ENCODE measurements around the gene POLR2M. TPM values are rescaled to one million over a fixed set of nuclear protein-coding genes. Genes with fewer than 3 reads are reported as not detected.

POLR2M gene
- polyA plus RNA-seq, 1 of the 3 experiments (the other 2 are of a cell fraction), result 160 TPM

DNA sequence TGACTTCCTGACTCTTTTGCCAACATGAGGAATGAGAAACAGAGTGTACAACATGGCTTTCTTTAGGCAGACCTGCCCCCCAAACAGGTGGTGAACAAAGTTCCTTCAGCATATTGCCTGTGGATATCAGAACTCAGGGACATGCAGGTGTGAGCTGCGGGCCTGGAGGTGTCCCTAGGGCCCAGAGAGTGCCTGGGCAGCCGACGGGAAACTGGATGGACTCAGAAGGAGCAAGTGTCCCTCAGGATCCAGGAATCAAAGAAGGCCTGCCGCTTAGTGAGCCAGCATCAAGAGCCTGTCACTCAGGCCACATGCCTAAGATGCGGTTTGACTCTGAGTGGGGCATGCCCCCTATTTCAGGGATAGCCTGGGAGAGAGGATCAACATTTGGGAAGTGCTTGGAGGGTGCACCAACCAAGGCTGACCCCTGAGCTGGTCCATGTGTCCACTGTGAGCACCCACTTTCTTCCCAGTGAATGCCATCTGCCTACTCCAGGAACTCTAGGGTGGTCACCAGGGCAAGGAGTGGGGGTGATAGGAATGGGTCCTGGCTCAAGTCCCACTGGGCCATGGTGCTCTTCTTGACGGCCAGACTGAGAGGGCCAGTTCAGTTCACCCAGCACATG, 16.1 kb upstream of the POLR2M start:
- H2AFZ ChIP-seq (ENCODE audit: low read depth), result no peak overlapping the region
- H3K27ac ChIP-seq (ENCODE audit: low read depth in 2 of 2, low read length in 1 of 2), result no peak overlapping the region
- H3K36me3 ChIP-seq (replicated peaks in 1 of 2; ENCODE audit: control insufficient read depth in 1 of 2, insufficient read depth in 2 of 2, low read length in 1 of 2), result no peaks in the 10 kb centered on the region
- H3F3A ChIP-seq (replicated peaks; ENCODE audit: insufficient read depth), result peaks cover 6% of the 10 kb centered on the region
- H3K27me3 ChIP-seq (ENCODE audit: insufficient read depth), result no peaks in the 10 kb centered on the region
- ChIA-PET POLR2A (no interaction called here), CTCF (interaction anchor here (2.2 kb wide), 1 partner anchor 171 kb away, joined by 5 read pairs; no protein-coding TSS in a partner anchor)
- no peak for DNase-seq
- H3K9me2 ChIP-seq, result no peaks in the 10 kb centered on the region
- H3K4me1 ChIP-seq (ENCODE audit: control insufficient read depth in 1 of 2, insufficient read depth in 2 of 2, low read depth in 1 of 2, low read length in 1 of 2), result peaks cover 2 to 21% of the 10 kb centered on the region in 2 experiments
- H3K4me3 ChIP-seq (ENCODE audit: low read depth in 2 of 2, low read length in 1 of 2), result no peak overlapping the region
- no peak overlapping the region for H3K4me2 ChIP-seq
- H3K79me2 ChIP-seq (ENCODE audit: insufficient read depth), result no peaks in the 10 kb centered on the region
- TF ChIP-seq ELF1 (IDR thresholded peaks at IDR 0.05) (no peak), RCOR1 (IDR thresholded peaks at IDR 0.05; ENCODE audit: low read length) (no peak), SIN3A (IDR thresholded peaks at IDR 0.05; ENCODE audit: borderline replicate concordance, low read depth, low read length) (no peak), RFX5 (IDR thresholded peaks at IDR 0.05; ENCODE audit: low read length) (no peak), POLR2AphosphoS5 (IDR thresholded peaks at IDR 0.05; ENCODE audit: low read depth, low read length) (no peak), RAD21 (IDR thresholded peaks at IDR 0.05; ENCODE audit: low read length) (no peak), FOXM1 (IDR thresholded peaks at IDR 0.05; ENCODE audit: low read depth) (no peak), TCF12 (IDR thresholded peaks at IDR 0.05) (no peak), MXI1 (IDR thresholded peaks at IDR 0.05; ENCODE audit: low read depth, low read length) (no peak), CHD2 (IDR thresholded peaks at IDR 0.05; ENCODE audit: low read length, partially characterized antibody) (no peak), RXRA (IDR thresholded peaks at IDR 0.05; ENCODE audit: borderline replicate concordance, low read depth) (no peak), EZH2phosphoT487 (IDR thresholded peaks at IDR 0.05; ENCODE audit: borderline replicate concordance, low read depth) (no peak), TEAD4 (IDR thresholded peaks at IDR 0.05; ENCODE audit: borderline replicate concordance, insufficient read depth) (no peak), NFIC (IDR thresholded peaks at IDR 0.05; ENCODE audit: borderline replicate concordance) (no peak), GABPA (IDR thresholded peaks at IDR 0.05; ENCODE audit: low read depth) (no peak), EP300 (IDR thresholded peaks at IDR 0.05; ENCODE audit: borderline replicate concordance in 1 of 2, low read depth in 1 of 2, low read length in 1 of 2) (no peak)
- TF ChIP-seq, protein P1, sequence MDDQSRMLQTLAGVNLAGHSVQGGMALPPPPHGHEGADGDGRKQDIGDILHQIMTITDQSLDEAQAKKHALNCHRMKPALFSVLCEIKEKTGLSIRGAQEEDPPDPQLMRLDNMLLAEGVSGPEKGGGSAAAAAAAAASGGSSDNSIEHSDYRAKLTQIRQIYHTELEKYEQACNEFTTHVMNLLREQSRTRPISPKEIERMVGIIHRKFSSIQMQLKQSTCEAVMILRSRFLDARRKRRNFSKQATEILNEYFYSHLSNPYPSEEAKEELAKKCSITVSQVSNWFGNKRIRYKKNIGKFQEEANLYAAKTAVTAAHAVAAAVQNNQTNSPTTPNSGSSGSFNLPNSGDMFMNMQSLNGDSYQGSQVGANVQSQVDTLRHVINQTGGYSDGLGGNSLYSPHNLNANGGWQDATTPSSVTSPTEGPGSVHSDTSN (IDR thresholded peaks at IDR 0.05), result no peak
- TF ChIP-seq, protein P2, sequence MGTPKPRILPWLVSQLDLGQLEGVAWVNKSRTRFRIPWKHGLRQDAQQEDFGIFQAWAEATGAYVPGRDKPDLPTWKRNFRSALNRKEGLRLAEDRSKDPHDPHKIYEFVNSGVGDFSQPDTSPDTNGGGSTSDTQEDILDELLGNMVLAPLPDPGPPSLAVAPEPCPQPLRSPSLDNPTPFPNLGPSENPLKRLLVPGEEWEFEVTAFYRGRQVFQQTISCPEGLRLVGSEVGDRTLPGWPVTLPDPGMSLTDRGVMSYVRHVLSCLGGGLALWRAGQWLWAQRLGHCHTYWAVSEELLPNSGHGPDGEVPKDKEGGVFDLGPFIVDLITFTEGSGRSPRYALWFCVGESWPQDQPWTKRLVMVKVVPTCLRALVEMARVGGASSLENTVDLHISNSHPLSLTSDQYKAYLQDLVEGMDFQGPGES (IDR thresholded peaks at IDR 0.05; ENCODE audit: low read depth, low read length), result no peak
- no peaks in the 10 kb centered on the region for H3K9me3 ChIP-seq
- 80% methylated on average over 5 of the region's 6 CpGs for WGBS (ENCODE audit: low lambda C conversion rate)
- H3K9ac ChIP-seq, result no peak overlapping the region
- no peaks in the 10 kb centered on the region for H4K20me1 ChIP-seq (ENCODE audit: insufficient read depth)

Measured in SK-N-SH (cell line).